ENCODE results near the gene FNDC4.

DNA sequence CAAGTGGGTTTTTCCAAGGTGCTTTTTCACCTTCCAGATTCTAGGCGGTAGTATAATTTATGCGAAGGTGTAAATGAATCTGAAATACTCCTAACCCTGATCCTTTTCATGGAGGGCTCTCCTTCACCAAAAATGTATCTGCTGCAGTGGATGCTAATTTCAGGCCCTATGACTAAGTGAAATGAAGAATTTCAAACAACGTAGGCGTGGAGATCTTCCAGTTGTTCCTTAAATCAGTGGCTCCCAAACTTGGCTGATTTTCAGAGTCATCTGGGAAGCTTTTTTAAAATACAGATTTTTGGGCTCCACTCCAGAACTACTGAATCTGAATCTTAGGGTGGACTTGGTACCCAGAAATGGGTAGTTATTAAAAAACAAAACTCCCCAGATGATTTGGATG is 7.1 kb upstream of the FNDC4 start:
- TF ChIP-seq POLR2A (IDR thresholded peaks at IDR 0.05; ENCODE audit: low read depth, low read length), result no peak
- no peak for TF ChIP-seq POU2F2 (IDR thresholded peaks at IDR 0.05; ENCODE audit: low read depth, low read length)
- TF ChIP-seq POLR2AphosphoS5 (IDR thresholded peaks at IDR 0.05; ENCODE audit: low read depth, low read length), result no peak
- TF ChIP-seq TAF1 (IDR thresholded peaks at IDR 0.05; ENCODE audit: low read depth, low read length), result no peak
- TF ChIP-seq SPI1 (IDR thresholded peaks at IDR 0.05; ENCODE audit: low read depth, low read length), result no peak
- no peak for TF ChIP-seq PAX5 (IDR thresholded peaks at IDR 0.05; ENCODE audit: insufficient read depth, low read length, severe bottlenecking)
